Peyer's patch (tissue), 4 donors: ENCODE measurements around the gene RMC1.

ENCODE experiments used
- POLR2A ChIP-seq, 2 donors: fragments of 450-650 bp; IDR thresholded peaks; one replicate each; pipeline ENCODE4 v1.5.1; 2017; ENCODE audit warnings: antibody characterized with exemption in 2 of 2, mild to moderate bottlenecking in 2 of 2, moderate library complexity in 2 of 2
- TF ChIP-seq, protein P1 (sequence below), 6 experiments: fragments of 450-650 bp in 4 of 6; fragments of 200-600 bp in 2 of 6; sonication (generic) in 1 of 6; IDR thresholded peaks; one replicate each; pipeline ENCODE4 v1.5.1; 2017 to 2019; ENCODE audit warnings: antibody characterized with exemption in 6 of 6, mild to moderate bottlenecking in 3 of 6, moderate library complexity in 1 of 6

DNA sequence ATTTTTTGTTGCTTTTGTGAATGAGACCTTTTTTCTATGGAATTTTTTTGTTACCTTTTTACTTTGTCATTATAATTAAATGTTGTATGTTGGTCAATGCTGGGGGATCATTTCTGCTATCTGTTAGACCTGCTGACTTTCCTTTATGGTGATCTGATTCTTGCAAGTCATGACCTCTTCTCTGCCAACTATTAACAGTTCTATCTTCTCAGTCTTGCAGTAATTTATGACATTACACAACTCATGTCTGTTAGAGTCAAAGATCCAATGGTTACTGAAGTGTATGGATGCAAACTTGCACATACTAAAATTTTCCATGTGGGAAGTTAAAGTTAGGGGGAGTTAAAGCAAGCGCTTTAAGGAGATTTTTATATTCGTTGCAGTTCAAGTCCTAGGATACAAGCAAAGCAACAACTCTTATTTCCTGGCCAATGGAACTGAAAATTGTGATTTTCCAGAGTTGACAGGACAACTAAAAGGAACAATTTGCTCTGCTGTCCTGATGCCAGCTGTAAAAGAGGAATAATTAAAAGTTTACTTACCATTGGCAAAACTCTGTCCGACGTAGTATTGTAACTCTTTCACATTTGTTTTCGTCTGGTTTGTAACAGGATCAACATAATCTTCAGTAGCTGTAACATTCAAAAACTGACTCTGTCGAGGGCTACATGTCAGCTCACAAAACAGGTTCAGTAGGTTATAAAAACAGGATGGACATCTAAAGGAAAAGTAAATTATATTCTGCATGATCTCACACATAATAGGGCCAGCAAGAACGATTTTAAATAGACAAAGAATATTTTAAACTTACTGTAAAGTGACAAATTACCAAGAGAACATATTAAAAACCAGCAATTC is 65.2 kb downstream of the RMC1 start:
- TF ChIP-seq, protein P1, sequence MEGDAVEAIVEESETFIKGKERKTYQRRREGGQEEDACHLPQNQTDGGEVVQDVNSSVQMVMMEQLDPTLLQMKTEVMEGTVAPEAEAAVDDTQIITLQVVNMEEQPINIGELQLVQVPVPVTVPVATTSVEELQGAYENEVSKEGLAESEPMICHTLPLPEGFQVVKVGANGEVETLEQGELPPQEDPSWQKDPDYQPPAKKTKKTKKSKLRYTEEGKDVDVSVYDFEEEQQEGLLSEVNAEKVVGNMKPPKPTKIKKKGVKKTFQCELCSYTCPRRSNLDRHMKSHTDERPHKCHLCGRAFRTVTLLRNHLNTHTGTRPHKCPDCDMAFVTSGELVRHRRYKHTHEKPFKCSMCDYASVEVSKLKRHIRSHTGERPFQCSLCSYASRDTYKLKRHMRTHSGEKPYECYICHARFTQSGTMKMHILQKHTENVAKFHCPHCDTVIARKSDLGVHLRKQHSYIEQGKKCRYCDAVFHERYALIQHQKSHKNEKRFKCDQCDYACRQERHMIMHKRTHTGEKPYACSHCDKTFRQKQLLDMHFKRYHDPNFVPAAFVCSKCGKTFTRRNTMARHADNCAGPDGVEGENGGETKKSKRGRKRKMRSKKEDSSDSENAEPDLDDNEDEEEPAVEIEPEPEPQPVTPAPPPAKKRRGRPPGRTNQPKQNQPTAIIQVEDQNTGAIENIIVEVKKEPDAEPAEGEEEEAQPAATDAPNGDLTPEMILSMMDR (IDR thresholded peaks at IDR 0.05): no peak
- TF ChIP-seq POLR2A (IDR thresholded peaks at IDR 0.05): no peak
